HG03565 (cell line): ENCODE results near the gene AQP9.

Source experiments
- ATAC-seq: cut with Tn5 transposase; IDR thresholded peaks from one replicate; pipeline ENCODE4 v1.9.1; 2021; ENCODE audit warnings: mild to moderate bottlenecking, moderate library complexity; ENCODE audit not compliant: unreplicated experiment

The AQP9 gene

DNA sequence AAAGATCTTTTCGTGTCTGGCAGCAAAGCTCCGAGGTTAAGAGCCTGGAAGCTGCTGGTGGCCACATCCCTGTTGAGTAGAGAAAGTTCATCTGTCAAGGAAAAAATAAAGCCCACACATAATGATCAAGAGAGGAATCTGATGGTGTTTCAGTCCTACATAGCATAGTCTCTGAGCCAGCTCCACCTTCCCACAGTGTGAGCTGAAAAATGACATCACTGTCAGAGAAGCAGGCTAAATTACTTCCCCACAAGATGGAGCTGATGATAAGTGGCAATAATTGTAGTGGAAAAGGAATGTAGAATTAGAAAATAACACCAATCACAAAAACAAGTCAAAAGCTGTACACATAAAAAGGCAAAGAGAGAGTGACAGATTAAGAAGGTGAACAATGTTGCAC, 84.5 kb downstream of the AQP9 start:
- ATAC-seq, result no peak

DNA sequence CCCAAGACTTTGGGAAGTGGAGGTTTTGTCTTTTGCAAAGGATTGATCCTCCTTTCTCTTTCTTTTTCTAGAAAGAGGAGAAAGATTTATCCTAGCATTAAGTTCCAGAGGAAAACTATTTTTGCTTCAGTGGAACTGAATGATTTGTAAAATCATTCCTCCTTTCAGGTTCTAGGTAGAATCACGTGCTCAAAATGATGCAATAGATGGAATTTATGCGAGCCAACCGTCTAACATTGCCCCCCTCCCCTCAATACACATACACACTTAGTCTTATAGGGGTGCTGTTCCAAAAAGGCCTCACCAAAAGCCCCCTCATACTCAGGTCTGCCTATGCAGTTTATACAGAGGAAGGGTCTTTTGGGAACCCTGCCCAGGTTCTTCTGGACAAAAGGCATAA, 85.3 kb downstream of the AQP9 start:
- ATAC-seq, result no peak

DNA sequence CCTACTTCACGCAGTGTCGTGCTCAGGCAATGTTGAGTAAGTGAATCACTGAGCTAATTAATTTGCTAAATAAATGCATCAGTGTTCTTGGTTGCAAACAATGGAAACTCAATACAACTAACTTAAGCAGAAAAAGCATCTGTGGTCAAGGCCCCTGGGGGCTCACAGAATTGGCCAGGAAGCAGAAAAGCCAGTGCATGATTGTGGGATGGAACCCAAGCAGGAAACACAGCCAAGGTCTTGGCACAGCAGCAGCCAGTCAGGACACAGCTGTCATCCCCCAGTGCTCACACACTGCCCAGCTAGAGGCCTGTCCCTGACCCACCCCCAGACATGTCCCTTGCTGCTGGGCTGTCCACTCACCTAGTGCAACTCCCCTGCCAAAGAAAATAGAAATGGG, 85.9 kb downstream of the AQP9 start:
- no peak for ATAC-seq

DNA sequence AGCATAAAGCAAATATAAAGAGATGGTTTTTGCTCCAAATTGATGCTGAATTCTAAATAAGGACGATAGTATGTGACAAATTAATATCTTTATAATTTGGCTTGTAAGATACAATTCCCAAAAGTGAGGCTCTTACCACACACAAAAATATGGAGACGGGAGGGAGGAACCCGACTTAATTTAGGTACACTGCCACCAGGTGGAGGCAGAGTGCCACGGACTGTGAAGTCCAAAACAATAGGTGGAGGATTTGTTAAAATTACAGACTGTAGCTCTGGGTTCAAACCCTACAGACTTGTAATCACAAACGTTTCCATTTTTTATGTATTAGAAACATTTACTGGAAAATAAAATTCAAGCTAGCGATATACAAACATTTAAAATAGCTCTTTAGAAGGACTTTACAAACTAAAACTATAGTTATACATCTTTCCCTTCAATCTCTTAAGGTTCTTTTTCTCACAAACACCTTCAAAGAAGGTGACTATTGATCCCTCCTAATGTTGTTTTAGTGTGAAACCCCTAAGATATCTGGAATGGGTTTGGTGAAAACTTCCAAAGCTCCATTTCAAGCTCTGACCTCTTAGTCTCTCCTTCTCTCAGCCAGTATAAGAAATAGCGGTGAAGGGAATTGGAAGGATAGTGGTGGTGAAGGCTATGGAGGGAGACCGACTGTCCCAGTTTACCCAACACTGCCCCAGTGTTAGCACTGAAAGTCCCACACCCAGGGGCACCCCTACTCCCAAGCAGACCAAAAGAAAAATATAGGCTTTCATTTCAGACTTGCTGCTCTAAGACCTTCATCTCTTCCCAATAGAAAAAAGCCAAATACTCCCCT, 89.7 kb downstream of the AQP9 start:
- ATAC-seq, result no peak

DNA sequence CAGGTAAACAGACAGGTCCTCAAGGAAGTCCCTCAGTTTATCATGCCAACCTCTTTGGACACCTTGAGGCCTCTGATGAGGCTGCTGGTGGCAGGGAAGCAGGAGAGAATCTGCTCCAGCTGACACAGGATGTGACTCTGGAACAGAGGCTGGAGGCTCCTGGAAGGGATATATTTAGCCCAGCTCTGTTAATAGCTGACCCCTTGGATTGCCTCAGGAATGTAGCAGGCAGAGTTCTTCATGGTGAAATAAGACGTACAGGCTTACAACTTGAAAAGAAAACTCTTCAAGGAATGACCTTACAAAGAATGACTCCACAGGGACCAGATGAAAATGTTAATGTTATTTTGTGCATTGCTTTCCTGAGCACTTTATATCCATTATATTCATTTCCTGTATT, 90.5 kb downstream of the AQP9 start:
- no peak for ATAC-seq

DNA sequence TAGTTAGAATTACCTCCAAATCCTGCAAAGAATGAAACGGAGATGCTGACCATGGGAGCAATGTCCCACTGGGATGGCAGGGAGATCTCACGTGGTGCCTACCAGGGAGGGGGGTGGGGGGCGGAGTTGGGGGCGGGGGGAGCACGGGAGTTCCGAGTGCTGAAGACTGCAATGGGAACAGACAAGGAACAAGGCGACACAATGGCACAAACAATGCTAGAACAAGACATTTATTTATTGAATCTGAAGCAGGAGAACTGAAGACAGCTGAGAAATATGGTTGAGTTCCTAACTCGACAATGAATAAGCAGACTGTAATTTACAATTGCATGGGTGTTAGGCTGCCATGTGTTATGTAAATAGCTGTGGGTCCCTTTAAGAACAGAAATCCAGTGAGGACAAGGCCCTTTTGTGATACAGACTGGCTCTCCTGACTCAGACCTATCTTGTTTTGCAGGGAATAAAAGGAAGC, 91.2 kb downstream of the AQP9 start:
- ATAC-seq, result no peak

DNA sequence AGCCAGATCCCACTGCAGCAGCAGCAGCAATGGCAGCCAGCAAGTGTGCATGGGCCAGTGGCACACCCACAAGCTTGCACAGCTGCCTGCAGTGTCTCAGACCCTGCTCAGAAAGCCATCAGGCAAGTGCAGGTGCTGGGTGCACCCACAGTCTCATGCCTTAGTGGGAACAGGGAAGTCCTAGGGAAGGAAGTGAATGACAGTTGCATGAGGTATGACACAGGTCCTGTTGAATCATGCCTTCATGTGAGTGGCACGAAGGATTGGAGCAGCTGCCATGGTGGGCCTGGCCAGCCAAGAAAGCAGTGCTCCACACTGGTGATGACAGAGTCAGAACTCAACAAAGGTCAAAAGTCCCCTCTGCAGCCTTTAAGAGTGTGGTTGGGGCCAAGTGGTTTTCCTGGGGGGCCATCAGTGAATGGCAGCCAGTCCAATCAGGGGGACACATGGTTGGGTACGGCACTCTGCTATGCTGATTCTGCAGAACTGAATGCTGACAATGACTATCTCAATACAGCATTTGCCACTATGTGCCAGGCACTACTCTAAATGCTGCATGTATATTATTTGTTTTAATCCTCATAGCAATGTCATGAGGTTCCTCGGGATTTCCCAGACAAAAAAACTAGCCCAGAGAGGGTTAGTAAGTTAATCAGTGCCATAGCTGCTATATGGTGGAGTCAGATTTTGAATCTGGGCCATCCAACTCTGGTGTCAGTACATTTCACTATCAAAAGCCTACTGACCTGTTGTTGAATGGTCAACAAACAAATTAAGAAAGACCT, 94.3 kb downstream of the AQP9 start:
- no peak for ATAC-seq

DNA sequence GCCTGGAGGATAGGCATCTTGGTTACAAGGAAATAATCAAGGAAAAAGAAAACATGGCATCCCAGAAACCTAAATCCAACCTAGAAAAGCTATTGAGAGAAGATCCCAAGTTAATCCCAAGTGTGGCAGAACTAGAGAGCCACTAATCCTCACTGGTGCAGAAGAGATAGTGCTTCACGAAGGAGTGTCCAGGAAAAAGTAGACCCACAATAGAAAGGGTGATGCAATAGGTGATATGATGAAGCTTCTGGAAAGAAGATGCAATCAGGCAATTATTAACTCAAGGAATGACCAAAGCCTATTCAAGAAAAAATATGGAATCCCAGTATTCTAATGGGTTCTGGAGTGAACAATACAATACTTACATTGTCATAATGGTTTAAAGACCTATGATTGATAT, 95.2 kb downstream of the AQP9 start:
- ATAC-seq, result no peak
